Activated T-cell treated with anti-CD3 and anti-CD28 coated beads, Interleukin-2, amount 50 U/mL, for 24 hours (primary cell): ENCODE measurements around the gene RNF167.
"Not testable (repeated sequence)": the region's sequence is repeated elsewhere in the genome, so short reads cannot be mapped to it uniquely, and the experiment has no call there.

ENCODE experiments used
- DNase-seq: peaks from one replicate; pipeline ENCODE4 v3.0.0-alpha.2; 2020
- H3K27ac Mint-ChIP-seq: 2 replicates; pipeline ENCODE4 v1.8.0; 2020; ENCODE audit warnings: mild to moderate bottlenecking, mixed read lengths
- H3K27me3 Mint-ChIP-seq: 2 replicates; pipeline ENCODE4 v1.8.0; 2020; ENCODE audit warnings: mixed read lengths
- H3K36me3 Mint-ChIP-seq: 2 replicates; pipeline ENCODE4 v1.8.0; 2020; ENCODE audit warnings: low read depth, mixed read lengths
- H3K4me1 Mint-ChIP-seq: 2 replicates; pipeline ENCODE4 v1.8.0; 2020; ENCODE audit warnings: low read depth, mixed read lengths
- H3K4me3 Mint-ChIP-seq: 2 replicates; pipeline ENCODE4 v1.8.0; 2020; ENCODE audit warnings: mild to moderate bottlenecking, moderate library complexity, mixed read lengths
- H3K9me3 Mint-ChIP-seq: 2 replicates; pipeline ENCODE4 v1.8.0; 2020; ENCODE audit warnings: mixed read lengths

RNF167 gene

DNA sequence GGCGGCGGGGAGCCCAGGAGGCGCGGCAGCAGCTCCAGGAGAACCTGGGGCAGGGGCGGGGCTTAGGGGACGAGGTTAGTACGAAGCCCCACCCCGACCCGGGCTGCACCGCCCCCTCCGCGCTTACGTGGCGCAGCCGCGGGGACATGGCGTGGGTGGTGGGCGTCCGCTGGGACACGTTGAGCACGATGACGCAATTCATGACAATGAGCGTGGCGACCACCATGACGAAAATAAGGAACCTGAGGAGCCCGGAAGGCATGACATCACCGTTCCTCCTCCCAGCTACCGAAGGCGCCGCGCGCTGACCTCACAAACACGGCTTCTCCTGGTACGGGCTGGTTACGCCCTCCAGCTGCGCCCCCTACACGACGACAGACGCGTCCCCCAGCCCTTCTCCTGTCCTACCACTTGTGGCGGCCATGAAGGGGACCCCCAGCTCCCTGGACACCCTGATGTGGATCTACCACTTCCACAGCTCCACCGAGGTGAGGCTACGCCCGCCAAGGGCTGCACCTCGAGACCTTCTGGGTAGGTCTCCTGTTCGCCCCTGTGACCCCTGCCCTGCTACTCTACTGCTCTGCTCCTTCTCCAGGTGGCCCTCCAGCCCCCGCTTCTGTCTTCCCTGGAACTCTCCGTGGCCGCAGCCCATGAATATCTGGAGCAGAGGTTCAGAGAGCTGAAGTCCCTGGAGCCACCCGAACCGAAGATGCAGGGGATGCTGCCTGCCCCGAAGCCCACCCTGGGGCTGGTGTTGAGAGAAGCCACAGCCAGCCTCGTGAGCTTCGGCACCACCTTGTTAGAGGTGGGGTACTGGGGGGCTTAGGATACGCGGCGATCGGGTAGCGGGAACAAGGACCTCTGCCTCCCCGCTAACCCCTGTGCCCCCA lies 40.5 kb upstream of the RNF167 start, which contains the start of gene C17orf107:
Gene C17orf107 (plus strand): TSS at position 196 of the 890 bp plus-strand sequence. CDS start 227 bp downstream, at position 423.
- no peaks in the 10 kb centered on the region for H3K9me3 Mint-ChIP-seq
- H3K4me3 Mint-ChIP-seq, result peak within 1 kb of the TSS; percentile 83

DNA sequence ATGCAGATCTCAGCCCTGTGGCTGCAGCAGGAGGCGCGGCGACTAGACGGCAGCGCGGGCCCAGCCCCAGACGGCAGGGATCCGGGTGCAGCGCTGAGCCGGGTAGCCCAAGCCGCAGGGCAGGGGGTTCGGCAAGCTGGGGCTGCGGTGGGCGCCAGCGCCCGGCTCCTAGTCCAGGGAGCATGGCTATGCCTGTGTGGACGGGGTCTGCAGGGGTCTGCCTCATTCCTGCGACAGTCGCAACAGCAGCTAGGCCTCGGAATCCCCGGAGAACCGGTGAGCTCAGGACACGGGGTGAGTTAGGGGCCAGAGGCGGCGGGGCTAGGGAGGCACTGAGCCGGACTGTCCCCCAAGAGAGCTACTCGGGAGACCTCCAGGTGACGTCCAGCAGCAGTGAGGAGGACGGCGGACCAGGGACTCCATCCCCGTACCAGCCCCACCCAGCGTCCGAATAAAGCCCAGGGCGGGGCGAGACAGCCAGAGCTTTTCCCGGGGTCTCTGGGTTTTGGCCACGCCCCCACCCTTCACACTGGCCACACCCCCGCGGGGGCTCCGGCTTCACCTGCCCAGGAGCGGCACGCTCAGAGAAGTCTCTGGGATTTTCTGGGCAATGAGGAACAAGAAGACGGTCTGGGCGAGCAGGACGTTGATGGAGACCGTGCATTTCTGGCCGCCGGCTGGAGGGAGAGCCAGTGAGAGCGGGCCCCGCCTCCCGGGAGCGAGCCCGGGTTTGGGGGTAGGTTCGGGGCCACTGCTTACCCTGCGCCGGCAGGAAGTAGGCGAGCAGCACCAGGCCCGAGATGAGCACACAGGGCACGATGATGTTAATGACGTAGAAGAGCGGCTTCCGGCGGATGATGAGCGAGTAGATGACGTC lies 39.6 kb upstream of the RNF167 start:
- Mint-ChIP-seq H3K9me3 (no peaks in the 10 kb centered on the region), H3K27me3 (peaks cover 2% of the 10 kb centered on the region), H3K27ac (peak overlapping the region; percentile 93), H3K4me1 (peaks cover 41% of the 10 kb centered on the region), H3K4me3 (peak overlapping the region; percentile 83), H3K36me3 (peaks cover 24% of the 10 kb centered on the region)
- peak; percentile 67 for DNase-seq

More for the DNA sequence above, 40.5 kb upstream of the RNF167 start, which contains the start of gene C17orf107:
- DNase-seq, result peak; percentile 98
- peaks cover 33% of the 10 kb centered on the region for H3K36me3 Mint-ChIP-seq
- peaks cover 41% of the 10 kb centered on the region for H3K4me1 Mint-ChIP-seq
- H3K27ac Mint-ChIP-seq, result peak within 1 kb of the TSS; percentile 93
- H3K27me3 Mint-ChIP-seq, result peaks cover 2% of the 10 kb centered on the region

DNA sequence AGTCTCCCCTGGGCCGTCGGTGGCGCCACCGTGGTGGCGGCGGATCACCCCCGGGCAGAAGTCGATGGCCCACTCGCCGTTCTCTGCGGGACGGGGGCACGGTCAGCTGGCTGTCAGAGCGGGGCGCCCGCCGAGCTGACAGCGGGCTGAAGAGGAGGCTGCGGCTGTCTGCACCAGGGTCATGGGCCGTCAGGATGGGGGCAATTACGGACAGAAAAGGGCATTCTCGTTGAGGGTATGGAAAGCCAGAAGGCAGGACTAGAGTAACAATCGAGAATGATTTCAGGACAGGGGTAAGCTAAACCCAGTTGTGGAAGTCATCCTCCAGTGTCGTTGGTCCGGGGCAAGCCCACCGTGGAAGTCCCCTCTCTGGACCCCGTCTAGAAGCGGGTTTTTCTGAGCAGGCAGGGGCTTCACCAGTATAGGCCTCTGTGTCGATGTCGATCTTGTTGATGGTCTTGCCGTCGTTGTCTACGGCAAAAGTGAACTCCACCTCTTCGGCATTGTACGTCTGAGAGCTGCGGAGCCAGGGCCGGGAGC lies 38.9 kb upstream of the RNF167 start:
- peaks cover 2% of the 10 kb centered on the region for H3K27me3 Mint-ChIP-seq
- no peaks in the 10 kb centered on the region for H3K9me3 Mint-ChIP-seq
- peaks cover 17% of the 10 kb centered on the region for H3K36me3 Mint-ChIP-seq
- H3K27ac Mint-ChIP-seq, result peak overlapping the region; percentile 27
- peak overlapping the region; percentile 83 for H3K4me3 Mint-ChIP-seq
- H3K4me1 Mint-ChIP-seq, result peaks cover 41% of the 10 kb centered on the region
- peak; percentile 59 for DNase-seq

DNA sequence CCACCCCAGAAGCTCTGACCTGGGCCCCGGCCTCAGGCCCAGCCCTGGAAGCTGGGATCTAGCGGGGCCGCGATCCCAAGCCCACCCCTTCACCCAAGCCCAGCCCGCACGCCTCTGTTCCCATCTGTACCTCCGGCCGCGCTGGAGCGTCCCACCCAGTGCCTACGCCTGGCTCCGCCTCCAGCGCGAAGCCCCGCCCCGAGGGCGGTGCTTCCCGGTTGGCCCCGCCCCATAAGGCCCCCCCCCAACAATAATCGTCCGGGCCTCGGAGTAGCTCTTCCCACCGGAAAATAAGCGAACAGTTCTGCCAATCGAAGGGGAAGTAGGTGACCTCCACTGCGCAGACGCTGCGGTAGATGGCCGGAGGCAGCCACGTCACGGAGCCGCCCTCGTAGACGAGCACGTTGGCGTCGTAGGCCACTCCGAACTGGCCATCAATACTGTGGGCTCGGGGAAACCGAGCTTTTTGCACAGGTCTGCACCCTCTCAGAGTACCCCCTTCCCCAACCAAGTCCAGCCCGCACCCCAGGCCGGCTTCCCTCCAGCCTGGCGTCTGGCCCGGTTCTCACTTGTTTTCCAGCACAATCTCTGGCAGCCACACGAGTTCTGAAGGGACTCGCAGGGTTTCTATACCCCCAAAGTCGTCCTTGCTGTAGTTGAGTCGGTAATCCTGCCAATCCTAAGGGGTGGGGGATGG lies 38.3 kb upstream of the RNF167 start:
- no peak for DNase-seq
- H3K4me3 Mint-ChIP-seq, result no peak overlapping the region
- no peaks in the 10 kb centered on the region for H3K9me3 Mint-ChIP-seq
- H3K36me3 Mint-ChIP-seq, result peaks cover 12% of the 10 kb centered on the region
- peaks cover 2% of the 10 kb centered on the region for H3K27me3 Mint-ChIP-seq
- H3K27ac Mint-ChIP-seq, result no peak overlapping the region
- H3K4me1 Mint-ChIP-seq, result peaks cover 41% of the 10 kb centered on the region

DNA sequence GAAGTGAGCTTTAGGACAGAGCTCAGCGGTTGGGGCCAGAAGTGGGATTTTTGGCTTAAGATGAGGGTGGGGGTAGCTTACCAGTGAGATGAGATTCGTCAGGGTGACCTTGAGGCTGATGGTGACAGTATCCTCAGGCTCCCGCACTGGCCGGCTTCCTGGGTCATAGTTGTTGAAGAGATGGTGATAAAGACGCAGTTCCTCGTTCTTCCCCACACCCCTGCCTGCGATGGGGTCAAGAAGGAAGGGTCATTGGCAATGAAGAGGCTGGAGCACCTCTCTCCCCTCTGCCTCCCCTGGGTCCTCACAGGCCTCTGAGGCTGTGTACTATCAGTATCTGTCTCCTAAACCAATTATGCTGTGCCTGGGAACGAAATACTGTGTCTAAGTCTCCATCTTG lies 37.5 kb upstream of the RNF167 start:
- H3K36me3 Mint-ChIP-seq, result peaks cover 6% of the 10 kb centered on the region
- no peaks in the 10 kb centered on the region for H3K9me3 Mint-ChIP-seq
- H3K4me1 Mint-ChIP-seq, result peaks cover 41% of the 10 kb centered on the region
- peak overlapping the region; percentile 45 for H3K27ac Mint-ChIP-seq
- H3K4me3 Mint-ChIP-seq, result no peak overlapping the region
- peaks cover 2% of the 10 kb centered on the region for H3K27me3 Mint-ChIP-seq
- no peak for DNase-seq

DNA sequence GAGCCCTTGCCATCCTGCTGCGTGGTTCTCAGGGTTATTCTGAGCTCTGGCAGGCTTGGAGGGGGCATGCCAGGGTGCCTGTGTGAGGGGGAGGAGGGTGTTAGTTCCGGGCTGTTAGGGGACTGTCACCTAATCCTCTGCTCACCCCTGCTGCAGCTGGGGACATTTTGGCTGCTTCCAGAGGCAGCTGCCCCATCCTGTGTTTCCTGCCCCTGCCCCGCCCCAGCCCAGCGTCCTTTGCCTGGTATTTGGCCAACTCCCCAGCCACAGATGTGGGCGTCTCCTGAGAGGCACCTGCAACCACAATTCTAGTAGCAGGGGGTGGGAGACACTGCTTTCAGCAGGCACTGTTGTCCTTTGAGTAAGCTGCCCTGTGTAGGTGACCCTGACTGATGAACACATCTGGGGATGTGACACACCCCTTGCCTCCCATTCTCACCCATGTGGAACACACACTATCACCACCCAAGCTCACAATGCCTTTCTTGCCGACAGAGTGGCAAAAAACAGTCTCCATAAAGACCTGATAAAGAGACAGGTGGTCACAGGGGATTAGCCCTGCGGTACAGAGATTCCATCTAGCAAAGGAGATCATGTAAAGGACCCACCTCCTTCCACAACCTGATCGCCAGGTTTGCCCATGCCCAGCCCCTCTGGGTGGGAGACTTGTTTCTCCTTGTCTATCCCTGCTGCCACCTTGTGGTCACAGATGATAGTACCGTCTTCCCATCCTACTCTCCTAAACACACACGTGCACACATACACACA lies 36.8 kb upstream of the RNF167 start, which contains the start of gene CHRNE:
Gene CHRNE (minus strand): TSS at position 48 of the 768 bp plus-strand sequence. CDS start 35 bp downstream, at position 13.
- Mint-ChIP-seq H3K27ac (peak within 1 kb of the TSS; percentile 45), H3K36me3 (peaks cover 6% of the 10 kb centered on the region), H3K27me3 (peaks cover 2% of the 10 kb centered on the region), H3K9me3 (no peaks in the 10 kb centered on the region), H3K4me3 (peak within 1 kb of the TSS; percentile 37), H3K4me1 (peaks cover 39% of the 10 kb centered on the region)
- DNase-seq, result peak; percentile 71

DNA sequence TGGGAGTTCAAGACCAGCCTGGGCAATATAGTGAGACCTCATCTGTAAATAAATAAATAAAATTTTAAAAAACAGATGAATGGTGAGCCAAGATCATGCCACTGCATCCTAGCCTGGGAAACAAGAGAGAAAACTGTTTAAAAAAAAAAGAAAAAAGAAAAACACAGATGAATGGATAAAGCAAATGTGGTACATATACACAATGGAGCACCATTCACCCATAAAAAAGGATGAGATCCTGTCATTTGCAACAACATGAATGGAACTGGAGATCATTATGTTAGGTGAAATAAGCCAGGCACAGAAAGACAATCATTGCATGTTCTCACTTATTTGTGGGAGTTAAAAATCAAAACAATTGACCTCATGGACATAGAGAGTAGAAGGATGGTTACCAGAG lies 33.4 kb upstream of the RNF167 start:
- DNase-seq, H3K27ac Mint-ChIP-seq, H3K27me3 Mint-ChIP-seq, H3K9me3 Mint-ChIP-seq, H3K36me3 Mint-ChIP-seq, H3K4me3 Mint-ChIP-seq: not testable (repeated sequence)
- H3K4me1 Mint-ChIP-seq, result peaks cover 17% of the 10 kb centered on the region

DNA sequence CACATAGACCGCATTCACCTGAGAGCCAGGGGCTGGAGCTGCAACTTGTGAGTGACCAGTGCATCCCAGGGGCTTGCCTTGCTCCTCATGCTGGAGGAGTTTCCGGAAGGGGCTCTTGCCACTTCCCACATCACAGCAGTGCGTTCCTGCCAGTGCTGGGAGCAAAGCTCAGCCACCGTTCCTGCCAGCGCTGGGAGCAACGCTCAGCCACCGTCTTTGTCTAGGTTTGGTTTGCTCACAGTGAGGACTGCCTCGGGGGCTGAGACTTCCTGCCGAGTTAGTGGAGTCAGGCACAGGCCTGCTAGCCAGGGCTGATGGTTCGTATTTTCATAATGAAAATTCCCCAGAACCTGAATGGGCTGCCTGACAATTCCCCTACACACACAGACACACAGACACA lies 31.8 kb upstream of the RNF167 start:
- Mint-ChIP-seq H3K4me1 (peaks cover 4% of the 10 kb centered on the region), H3K27ac (no peak overlapping the region), H3K27me3 (no peaks in the 10 kb centered on the region), H3K36me3 (no peaks in the 10 kb centered on the region), H3K9me3 (no peaks in the 10 kb centered on the region), H3K4me3 (no peak overlapping the region)
- DNase-seq, result no peak

DNA sequence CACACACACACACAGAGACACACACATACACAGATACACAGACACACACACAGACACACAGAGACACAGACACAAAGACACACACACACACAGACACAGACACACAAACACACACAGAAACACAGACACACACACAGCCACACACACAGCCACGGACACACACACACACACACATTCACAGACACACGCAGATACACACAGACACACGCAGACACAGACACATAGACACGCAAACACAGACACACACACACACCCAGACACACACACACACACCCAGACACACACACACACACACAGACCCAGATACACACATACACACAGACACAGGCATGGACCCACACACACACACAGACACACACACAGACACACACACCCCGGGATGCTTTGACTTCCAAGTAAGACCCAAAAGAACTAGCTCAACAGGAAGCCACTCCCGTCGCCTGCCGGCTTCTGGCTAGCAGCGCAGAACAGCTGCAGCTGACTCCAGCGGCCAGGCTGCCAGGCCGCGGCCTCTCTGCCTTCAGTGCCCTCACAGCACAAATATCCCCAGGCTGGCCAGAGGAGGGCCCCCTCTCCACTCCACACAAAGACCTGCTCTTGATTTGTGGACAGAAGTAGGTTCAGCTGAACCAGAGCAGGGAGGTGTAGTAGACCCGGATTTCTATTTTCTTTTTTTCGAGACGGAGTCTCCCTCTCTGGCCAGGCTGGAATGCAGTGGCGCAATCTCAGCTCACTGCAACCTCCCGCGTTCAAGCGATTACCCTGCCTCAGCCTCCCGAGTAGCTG lies 31.2 kb upstream of the RNF167 start:
- H3K4me1 Mint-ChIP-seq, result no peaks in the 10 kb centered on the region
- no peaks in the 10 kb centered on the region for H3K27me3 Mint-ChIP-seq
- no peak overlapping the region for H3K4me3 Mint-ChIP-seq
- DNase-seq, result peak; percentile 78
- H3K9me3 Mint-ChIP-seq, result no peaks in the 10 kb centered on the region
- H3K36me3 Mint-ChIP-seq, result no peaks in the 10 kb centered on the region
- no peak overlapping the region for H3K27ac Mint-ChIP-seq

DNA sequence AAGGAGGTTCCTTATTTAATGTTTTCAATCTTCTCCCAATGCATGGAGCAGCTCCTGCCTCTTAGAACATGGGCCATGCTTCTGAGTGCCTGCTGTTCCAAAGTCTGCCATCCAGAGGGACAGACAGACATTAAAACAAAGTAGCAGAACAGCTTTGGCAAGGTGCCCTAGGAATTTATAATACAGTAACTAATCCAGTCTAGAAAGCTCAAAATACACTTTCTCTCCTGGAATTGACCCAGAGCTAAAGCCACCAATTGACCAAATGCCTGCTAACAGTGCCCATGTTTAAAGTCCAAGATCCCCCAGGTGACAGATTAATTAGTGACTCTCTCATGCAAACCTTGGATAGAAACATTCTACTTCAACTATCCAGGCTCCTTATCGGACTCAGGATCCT lies 26.1 kb upstream of the RNF167 start:
- no peaks in the 10 kb centered on the region for H3K4me1 Mint-ChIP-seq
- no peaks in the 10 kb centered on the region for H3K27me3 Mint-ChIP-seq
- H3K36me3 Mint-ChIP-seq, result no peaks in the 10 kb centered on the region
- DNase-seq, result no peak
- H3K4me3 Mint-ChIP-seq, result no peak overlapping the region
- H3K27ac Mint-ChIP-seq, result no peak overlapping the region
- no peaks in the 10 kb centered on the region for H3K9me3 Mint-ChIP-seq

DNA sequence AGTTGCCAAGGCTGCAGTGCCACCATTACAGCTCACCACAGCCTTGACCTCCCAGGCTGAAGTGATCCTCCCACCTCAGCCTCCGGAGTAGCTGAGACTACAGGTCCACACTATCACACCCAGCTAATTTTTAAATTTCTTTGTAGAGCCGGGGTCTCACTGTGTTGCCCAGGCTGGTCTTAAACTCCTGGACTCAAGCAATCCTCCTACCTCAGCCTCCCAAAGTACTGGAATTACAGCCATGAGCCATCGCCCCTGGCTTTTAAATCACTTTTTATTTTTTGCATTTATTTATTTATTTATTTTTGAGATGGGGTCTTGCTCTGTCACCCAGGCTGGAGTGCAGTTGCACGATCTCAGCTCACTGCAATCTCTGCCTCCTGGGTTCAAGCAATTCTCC lies 25.5 kb upstream of the RNF167 start:
- not testable (repeated sequence) for H3K4me1 Mint-ChIP-seq, DNase-seq, H3K36me3 Mint-ChIP-seq, H3K27me3 Mint-ChIP-seq, H3K9me3 Mint-ChIP-seq, H3K4me3 Mint-ChIP-seq, H3K27ac Mint-ChIP-seq

DNA sequence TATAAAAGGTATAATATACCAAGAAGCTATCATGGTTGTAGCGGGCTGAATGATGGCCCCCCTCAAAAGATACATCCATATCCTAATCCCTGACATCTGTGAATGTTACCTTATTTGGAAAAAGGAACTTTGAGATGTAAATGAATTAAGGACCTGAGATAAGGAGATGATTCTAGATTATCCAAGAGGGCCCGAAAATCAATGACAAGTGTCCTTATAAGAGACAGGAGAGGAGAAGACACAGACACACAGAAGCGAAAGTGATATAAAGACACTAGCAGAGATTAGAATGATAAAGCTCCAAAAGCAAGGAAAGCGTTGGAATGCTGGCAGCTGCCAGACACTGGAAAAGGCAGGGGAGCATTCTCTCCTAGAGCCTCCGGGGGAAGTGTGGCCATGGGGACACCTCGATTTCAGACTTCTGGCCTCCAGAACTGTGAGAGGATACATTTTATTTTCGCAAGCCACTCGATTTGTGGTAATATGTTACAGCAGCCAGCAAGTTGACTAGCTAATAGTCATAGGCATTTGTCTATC lies 20.5 kb upstream of the RNF167 start:
- Mint-ChIP-seq H3K4me1 (no peaks in the 10 kb centered on the region), H3K27me3 (no peaks in the 10 kb centered on the region), H3K4me3 (no peak overlapping the region), H3K27ac (no peak overlapping the region), H3K9me3 (no peaks in the 10 kb centered on the region), H3K36me3 (no peaks in the 10 kb centered on the region)
- no peak for DNase-seq
